NCI-H510A treated with DMSO at 0.1 percent for 48 hours (cell line): Measurements from ENCODE around the gene ASTN1.
A peak's percentile ranks its signal among the peaks of the same experiment; 100 is the strongest.

Experiments used
- DNase-seq: peaks from one replicate; lab custom pipeline; 2025; lab: John Stamatoyannopoulos, UW

Gene ASTN1

DNA sequence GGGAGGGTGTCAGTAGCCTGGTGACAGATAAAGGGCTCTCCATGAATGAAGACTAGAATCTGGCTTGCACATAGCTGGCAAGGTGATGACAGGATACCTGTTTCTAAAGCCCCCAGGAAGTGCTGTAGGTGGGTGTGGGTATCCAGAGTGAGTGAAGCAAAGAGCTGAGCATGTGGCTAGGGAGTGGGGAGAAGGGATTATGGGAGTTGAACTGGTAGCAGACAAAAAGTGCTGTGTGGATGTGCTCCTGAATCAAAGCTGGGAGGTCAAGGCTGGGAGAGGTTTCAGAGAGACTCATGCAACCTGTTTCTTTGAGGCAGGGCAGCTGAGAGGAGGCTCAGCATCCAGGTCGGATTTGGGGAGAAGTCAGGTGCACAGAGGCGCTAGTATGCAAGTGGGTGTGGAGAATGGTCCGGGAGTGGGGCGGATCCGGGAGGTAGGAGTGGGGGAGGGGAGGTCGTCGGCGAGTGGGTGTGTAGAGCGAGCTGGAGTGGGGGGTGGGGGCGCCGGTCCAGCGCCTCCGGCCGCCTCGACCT lies 600 bp downstream of the ASTN1 start:
- no peak for DNase-seq

DNA sequence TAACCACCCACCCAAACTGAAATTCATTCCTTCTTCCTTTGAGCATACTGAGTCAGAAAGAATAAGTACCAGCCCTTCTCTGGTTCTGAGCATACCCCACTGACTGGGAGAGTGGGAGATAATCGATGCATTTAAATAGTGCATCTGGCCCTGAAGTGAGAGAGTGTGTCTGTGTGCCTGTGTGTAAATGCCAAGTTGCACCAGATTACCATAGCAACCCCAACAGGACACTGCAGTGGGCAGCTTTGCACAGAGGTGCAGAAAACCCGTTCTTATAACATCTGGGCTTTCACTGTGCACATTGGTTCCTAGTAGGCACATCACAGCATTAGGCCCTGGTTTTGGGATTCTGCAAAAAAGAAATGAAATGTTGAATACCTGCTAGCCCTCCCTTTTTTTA lies 2.3 kb downstream of the ASTN1 start:
- no peak for DNase-seq

DNA sequence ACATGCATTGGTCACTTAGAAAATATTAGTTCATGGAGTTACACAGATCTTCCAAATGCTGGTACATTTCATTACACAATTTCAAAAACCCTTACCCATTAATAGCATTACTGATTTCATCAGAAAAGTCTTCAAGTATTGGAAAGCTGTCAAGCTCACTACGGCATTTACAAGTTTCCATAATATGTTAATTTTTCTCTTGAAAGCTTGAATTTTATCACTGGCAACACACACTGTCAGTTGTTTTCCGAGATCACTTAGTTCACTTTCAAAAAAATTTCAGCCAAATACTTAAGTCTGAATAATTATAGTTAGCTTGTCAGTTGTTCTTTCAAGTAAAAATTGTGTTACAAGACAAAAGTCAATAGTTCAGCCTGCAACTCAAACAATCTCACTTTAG lies 18.0 kb downstream of the ASTN1 start:
- DNase-seq, result no peak

DNA sequence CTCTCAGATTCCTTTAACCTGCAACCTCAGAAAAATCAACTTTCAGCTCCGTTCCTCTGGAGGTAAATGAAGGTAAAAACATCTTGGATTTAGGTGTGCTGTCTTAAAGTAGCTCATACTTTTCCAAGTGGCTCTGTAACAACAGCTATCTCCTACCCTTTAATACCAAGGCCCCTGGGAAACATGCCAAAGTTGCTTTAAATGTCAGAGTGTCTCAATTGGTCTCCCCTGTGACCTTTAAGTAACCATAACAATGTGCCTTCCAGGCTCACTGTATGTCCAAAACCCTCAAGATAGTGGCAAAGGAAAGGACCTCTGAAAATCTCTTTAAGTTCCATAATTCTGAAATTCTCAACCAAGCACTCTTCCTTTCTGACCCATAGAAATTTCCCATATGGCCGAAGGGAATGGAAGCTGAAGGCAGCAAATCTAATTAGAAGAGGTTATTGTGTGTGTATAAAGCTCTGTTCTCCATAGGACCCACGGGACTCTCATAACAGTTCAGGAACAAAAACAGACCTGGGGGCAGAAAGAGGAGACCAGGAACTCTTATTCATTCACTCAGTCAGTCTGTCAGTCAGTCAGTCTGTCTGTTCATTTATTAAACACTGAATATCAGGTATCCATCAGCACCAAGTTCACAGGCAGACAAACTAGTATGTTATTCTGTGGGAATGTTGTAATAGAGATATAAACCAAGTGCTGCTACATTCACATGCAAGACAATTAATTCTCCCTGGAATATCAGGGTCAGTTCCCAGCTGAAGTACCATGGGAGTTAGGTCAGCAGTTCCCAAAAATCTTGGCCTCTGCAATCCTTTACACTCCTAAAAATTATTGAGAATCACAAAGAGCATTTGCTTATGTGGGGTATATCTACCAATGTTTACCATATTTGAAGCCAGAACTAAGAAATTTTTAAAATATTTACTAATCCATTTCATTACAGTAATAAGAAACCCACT lies 19.1 kb downstream of the ASTN1 start:
- no peak for DNase-seq

DNA sequence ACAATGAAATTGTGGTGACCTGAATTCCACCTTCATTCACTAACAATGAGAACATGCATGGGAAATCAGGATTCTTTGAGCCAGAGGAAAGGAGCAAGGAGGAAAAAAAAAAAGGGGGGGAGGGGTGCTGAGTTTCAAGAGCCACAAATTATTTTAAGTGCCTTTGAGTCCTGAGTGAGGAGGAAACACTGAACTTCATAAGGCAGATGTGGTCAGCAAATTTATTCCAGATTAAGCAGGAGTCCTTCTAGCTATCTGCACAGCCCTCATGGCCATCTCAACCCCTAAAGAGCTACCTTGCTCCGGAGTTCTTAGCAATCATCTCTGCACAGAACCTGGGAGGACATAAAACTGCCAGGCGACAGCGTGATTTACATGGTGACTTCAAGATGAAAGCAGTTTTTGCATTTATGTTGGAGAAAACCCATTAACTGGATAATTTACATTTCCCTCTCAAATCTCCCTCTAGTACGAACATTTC lies 21.7 kb downstream of the ASTN1 start:
- DNase-seq, result no peak

DNA sequence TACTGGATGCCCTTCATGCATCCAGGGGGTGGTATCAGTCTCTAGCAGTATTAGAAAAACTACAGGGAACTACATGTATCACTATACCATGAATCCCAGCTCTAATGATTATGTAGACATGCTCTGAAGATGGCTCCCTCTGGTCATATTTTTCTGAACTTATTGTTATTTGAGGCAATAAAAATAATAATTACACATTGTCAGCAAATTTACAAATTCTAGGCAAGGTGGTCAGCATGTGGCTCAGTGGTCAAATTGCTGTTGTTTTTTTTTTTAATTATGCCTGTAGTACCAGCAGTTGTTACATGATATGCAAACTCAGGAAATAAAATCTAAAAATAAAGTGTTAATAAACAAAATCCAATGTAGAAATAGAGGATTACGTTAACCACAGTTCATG lies 22.5 kb downstream of the ASTN1 start:
- DNase-seq, result no peak

DNA sequence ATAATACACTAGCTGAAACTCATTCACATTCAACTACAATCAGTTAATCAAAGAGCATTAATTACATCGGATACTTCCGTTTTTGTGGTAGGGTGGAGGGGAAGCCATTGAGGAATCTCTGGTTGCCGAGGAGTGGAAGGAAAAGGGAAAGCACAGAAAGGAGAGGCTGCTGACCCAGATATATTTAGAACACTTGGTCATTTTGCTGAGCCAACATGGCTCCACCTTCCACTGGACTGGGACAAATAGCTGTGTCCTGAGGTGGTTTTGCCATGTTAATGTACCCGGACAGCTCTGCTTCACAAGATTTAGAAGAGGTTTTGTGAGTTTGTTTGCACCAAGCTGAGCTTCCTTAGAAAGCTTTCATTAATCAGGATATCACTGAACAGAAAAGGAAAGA lies 26.2 kb downstream of the ASTN1 start:
- no peak for DNase-seq

DNA sequence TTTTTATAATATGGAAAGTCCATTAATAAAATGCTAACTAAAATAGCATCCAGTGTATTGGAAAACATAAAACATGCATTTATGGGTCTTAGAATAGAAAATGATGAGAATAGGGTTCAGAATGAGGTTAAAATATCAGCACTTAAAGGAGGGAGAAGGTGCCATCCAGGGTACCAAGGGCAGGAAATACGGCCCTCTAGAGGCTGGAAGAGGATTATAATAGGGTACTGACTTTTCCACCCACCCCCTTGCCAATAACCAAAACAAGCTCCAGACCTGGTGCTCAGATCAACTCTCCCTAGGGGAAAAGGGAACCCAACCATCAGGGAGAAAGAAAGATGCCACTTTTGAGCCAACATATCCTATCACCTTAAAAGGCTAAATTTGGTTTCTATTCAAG lies 26.7 kb downstream of the ASTN1 start:
- DNase-seq, result no peak

DNA sequence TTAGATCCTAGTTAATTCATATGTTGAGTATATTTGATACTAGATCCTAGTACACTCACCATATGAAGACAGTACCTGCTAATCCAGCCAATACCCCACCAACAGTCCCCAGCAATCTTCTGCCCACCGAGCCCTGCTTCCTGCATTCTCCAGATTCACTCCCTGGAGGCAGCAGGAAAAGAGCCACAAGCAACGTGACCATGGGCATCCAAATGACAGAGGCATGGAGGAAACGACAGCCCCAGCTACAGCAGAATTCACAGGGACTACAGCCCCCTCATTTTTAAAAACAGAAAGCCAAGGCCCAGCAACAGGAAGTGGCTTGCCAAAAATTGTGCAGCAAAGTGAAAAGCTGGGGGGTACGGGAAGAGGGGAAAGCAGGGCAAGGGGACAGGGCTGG lies 29.3 kb downstream of the ASTN1 start:
- no peak for DNase-seq

DNA sequence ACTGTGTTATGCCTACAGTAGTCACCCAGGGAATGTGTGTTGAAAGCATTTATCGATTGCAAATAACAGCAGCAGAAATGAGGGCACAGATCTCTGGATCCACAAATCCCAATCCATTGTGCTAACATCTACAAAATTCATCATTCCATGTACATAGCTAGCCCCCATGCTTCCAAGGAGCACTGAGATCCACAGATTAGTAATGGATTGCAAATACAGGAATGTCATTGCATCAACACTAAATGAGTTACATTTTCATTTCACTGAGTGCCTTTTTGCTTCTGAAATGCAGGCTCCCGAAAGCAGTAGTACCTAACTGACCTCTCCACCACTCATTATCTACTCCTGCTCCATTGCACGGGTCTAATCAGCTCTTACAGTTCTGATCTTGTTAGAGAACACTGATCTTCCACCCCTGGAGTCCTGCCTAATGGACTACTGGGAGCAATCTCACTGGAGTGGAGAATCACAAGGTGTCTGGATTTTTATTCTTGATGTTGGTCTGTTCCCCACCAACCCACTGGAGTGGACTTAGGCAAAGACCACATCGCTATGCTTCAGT lies 30.5 kb downstream of the ASTN1 start:
- DNase-seq, result no peak

DNA sequence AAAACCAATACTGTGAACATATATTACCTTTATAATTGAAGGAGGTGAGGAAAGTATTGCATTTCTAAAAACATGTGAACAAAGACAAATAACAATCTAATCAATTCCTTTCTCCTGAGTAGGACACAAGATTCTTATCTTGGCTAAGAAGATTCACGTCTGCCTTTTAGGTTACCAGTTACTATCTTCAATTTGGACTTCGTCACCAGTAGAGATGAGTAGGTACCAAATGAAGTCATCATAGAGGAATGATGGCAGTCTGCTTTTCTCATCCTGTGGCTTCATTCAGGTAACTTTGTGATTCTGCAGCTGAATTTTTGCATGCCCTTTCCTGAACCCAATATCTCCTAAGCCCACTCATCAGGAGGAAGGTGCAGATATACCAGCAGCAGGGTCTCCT lies 32.4 kb downstream of the ASTN1 start:
- no peak for DNase-seq

DNA sequence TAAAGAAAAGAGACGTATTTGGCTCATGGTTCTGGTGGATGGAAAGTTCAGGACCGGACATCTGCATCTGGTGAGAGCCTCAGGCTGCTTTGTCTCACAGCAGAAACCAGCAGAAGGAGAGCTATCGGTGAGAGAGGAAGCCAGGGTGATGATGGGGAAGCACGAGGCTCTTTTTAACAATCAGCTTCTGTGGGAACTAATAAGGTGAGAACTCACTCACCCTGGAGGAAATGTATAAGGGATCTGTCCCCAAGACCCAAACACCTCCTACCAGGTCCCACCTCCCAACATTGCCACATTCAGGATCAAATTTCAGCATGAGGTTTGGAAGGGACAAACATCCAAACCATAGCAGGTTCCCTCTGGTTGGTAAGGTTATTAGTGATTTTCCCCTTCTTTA lies 32.8 kb downstream of the ASTN1 start:
- DNase-seq, result no peak

DNA sequence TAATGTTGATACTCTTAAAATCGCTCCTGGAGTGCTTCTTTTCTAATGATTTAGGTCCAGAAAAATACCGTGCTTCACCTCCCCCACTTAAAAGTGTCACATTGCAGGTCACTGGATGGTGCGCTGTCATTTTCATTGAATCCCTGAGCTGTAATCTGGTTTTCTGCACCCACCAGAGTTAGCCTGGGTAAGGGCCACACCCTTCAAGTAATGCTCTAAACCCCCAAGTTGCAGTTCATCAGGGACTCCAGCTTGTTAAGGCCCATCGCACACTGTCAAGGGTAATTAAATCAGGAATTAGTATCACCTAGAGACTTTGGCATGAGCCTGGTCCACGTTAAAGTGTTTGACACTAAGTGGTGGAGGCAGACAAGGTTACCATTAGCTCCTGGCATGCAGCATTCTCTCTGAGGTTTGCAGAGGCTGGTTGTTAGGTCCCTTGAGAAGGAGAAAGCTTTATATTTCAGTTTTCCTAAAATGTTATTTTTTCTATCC lies 34.0 kb downstream of the ASTN1 start:
- no peak for DNase-seq

DNA sequence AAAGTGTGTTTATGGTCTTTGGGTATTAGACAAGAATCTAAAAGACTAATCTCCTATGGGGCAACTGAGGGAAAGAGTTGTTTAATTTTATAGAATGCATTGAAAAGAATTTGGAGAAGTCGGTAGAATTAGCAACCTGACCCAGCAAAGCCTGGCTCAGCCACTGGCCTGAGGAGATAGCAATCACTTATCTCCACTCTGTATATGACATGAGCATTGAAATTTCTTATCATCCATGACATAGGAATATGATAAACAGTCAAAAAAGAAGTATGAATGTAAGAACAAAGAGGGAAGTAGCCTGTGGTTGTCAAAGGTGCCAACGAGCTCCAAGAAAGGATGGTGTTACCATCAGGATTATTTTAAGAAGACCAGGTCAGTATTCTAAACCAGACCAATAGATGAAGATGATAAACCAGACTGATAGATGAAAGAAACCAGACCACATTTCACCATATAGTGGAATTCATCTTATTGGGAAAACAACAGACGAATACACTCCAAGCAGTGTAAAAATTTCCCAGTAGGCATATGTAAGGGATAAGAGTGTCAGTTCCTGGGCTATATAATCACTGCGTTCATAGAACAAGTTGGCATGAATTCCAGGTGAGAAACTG lies 35.7 kb downstream of the ASTN1 start:
- DNase-seq, result no peak

DNA sequence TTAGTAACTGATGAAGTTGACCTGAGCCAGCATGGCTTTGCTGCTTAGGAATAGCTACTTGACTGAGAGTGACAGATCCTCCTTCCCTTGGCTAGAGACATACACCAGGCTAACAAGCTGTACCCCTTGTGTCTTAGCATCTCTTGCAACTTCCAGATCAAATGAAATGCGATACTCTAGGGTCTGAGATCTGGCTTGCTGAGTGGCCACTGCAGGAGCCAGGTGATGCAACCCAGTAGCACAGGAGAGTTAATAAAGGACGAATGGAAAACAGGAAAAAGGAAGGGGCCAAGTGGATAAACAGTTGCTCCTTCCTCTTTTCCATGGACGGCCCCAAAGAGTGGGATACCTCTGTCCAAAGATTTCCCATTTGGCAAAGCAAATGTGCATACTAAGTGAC lies 38.2 kb downstream of the ASTN1 start:
- peak; percentile 23 for DNase-seq

DNA sequence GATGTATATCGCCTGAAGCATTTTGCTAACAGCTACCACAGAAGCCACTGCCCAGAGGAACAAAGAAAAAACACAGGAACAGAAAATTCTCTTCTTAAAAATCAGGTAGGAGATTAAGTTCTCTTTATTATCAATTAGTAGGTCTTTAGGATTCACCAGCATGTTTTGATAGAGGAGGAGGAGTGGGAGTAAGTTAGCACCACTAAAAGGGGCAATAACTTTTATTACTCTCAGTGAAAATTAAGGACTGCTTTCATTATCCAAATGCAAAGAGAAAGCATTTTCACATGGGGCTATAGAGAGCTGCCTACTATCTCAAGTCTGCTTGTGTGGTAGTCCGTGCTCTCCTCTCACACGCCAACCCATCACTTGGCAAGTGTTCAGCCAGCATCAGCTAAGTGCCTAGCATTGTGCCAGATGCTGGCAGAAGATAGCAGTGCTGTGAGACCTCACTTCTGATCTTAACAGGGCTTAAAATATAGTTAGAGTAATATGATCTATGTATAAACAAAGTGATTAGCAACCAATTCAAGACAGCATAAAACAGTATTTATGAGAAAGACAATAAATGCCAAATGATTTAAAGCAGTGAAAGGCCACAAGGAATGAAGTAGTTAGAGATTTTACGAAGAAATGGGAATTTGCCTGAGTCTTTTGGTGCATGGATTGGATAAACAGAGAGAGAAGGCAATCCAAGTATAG lies 39.8 kb downstream of the ASTN1 start:
- DNase-seq, result no peak

DNA sequence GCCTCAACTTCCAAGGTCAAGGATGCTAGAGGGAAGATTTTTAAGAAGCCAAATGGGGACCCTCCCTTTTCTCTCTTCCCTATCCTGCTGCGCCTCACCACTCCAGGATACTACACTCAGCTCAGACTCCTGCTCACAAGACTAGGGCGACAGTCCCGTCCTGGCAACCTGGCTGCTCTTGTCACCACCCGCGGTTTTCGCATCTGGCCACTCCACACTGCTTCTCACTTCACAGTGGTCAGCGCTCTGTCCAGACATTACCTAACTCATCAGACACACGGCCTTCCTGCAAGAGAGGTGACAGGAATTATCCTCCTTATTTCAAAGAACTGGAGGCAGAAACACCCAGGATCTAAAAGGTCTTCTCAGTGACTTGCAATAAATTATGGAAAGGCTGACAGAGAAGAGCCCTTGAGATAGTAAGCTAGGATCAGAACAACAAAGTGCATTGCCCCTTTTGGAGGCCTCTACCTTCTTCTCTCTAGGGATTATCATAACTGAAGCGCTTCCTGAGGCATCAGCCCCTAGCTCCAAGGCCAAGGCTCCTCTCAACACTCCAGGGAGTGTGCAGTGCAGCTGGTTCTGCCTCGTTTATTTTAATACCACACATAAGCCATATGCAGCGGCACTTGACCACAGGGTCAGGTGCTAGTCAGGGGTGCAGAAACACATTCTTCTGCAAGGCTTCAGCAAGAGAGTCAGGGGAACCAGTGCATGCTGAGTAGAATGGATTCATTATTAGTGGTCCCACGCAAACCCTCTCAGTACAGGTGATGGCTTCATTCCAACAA lies 41.9 kb downstream of the ASTN1 start:
- peak; percentile 77 for DNase-seq

DNA sequence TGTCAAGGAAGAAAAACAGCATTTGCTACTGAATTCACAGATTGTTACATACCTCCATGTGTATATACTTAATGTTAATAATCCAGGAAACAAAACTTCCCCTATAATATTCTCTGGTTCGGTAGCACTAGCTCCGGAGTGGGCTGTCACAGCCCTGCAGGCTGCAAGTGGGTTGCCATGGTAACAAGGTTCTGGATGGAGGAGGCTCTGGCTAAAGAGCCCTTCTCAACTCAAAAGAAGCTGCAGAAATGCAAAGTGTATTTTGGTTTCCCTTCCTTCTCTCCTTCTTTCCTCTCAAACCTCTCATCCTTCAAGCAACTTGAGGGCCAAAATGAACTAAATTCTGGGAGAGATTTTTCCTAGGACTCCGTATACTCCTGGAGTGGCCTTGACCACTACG lies 45.2 kb downstream of the ASTN1 start:
- DNase-seq, result no peak

DNA sequence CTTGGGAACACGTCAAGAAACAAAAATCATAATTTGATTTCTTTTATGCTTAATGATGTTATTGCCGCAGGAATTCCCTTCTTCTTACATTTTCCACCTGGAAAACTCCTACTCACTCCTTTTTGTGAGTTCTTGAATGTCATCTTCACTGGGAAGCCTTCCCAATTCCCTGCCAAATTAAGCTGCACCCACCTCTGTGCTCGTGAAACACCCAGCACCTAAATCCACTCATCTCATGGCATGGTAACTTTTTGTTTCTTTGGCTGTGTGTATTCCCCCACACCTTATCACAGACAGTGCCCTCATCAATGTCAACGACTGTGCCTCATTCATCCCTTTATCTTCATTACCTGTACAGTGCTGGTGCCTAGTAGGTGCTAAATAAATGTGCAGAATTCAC lies 45.6 kb downstream of the ASTN1 start:
- no peak for DNase-seq

DNA sequence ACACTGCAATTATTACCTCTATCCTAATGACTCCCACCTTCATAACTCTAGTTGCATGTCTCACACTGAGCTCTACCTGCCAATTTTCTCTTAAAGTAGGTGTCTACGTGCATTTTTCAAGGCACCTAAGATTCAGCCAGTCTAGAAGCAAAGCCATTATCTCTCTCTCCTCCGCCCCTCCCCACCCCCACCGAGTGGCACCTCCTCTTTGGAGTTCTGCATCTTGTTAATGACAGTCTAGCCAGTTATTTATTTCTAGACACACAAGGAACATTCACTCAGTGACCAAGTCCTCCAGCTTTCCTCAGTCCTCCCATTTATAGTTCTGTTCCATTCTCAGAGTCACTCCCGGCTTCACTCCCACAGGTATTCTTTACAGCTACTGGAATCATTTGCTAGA lies 47.6 kb downstream of the ASTN1 start:
- no peak for DNase-seq
